ENCODE results near the gene ETFB.

ETFB gene

GRCh38 chr19:51319649-51320279 is 46.4 kb downstream of the ETFB start:
- H3K4me3 ChIP-seq (ENCODE audit: low read depth, low read length), result no peak overlapping the region
- DNase-seq (ENCODE audit: low read depth), result no peak
- TF ChIP-seq, protein P1, sequence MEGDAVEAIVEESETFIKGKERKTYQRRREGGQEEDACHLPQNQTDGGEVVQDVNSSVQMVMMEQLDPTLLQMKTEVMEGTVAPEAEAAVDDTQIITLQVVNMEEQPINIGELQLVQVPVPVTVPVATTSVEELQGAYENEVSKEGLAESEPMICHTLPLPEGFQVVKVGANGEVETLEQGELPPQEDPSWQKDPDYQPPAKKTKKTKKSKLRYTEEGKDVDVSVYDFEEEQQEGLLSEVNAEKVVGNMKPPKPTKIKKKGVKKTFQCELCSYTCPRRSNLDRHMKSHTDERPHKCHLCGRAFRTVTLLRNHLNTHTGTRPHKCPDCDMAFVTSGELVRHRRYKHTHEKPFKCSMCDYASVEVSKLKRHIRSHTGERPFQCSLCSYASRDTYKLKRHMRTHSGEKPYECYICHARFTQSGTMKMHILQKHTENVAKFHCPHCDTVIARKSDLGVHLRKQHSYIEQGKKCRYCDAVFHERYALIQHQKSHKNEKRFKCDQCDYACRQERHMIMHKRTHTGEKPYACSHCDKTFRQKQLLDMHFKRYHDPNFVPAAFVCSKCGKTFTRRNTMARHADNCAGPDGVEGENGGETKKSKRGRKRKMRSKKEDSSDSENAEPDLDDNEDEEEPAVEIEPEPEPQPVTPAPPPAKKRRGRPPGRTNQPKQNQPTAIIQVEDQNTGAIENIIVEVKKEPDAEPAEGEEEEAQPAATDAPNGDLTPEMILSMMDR (IDR thresholded peaks at IDR 0.05; ENCODE audit: control insufficient read depth, extremely low read depth, insufficient read depth), result no peak

- DNase-seq (ENCODE audit: low read depth), result no peak
- H3K4me3 ChIP-seq (ENCODE audit: low read depth, low read length), result no peak overlapping the region
- TF ChIP-seq, protein P1 (IDR thresholded peaks at IDR 0.05; ENCODE audit: control insufficient read depth, extremely low read depth, insufficient read depth), result no peak
Measured at GRCh38 chr19:51318687-51319648, 47.2 kb downstream of the ETFB start.

- no peak overlapping the region for H3K4me3 ChIP-seq (ENCODE audit: low read depth, low read length)
- TF ChIP-seq, protein P1 (IDR thresholded peaks at IDR 0.05; ENCODE audit: control insufficient read depth, extremely low read depth, insufficient read depth), result no peak
- no peak for DNase-seq (ENCODE audit: low read depth)
Measured at GRCh38 chr19:51317968-51318367, 48.2 kb downstream of the ETFB start.

- TF ChIP-seq, protein P1 (IDR thresholded peaks at IDR 0.05; ENCODE audit: control insufficient read depth, extremely low read depth, insufficient read depth), result no peak
- DNase-seq (ENCODE audit: low read depth), result no peak
- H3K4me3 ChIP-seq (ENCODE audit: low read depth, low read length), result no peak overlapping the region
Measured at GRCh38 chr19:51317376-51317775, 48.8 kb downstream of the ETFB start.

- H3K4me3 ChIP-seq (ENCODE audit: low read depth, low read length), result no peak overlapping the region
- TF ChIP-seq, protein P1 (IDR thresholded peaks at IDR 0.05; ENCODE audit: control insufficient read depth, extremely low read depth, insufficient read depth), result no peak
- no peak for DNase-seq (ENCODE audit: low read depth)
Measured at GRCh38 chr19:51316688-51317087, 49.5 kb downstream of the ETFB start.

DNA sequence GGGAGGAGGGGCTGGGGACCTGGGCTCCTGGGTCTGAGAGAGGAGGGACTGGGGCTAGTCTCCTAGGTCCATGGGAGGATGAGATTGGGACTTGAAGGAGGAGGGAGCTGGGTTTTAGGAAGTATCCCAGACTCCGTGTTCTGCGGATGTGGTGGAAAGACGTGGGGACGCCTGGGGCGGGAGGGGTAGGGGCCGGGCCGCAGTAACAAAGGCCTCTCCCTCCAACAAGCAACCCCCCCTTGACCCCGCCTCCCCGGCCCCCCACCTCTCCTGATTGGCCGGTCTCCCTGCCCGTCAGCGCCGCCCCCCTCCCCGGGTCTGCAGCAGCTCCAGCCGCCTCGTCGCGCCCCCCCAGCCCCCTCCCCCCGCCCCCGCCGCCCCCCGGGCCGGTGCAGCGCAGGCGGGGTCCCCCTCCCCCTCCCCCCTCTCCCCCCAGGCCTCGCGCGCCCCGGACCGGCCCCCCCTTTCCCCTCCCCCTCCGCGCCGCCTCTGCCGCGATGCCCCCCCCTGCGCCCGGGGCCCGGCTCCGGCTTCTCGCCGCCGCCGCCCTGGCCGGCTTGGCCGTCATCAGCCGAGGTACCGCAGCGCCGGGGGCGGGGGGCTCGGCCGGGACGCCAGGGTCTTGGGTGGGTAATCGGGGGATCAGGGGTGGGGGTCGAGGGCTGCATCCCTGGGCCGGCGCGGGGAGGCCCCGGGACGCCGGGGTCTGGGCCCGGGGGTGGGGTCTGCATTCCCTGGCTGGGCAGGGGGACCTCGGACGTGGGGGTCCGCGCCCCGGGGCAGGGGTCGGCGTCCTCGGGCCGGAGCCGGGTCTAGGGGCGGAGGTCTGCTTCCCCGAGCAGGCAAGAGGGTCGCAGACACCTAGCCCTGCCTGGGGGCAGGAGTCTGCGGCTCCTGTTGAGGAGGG is 54.6 kb downstream of the ETFB start, which contains the start of gene IGLON5:
TSS of gene IGLON5 (plus strand) at position 294 of the 907 bp plus-strand sequence. CDS start at position 498, 204 bp downstream.
- DNase-seq (ENCODE audit: low read depth), result no peak
- TF ChIP-seq, protein P1 (IDR thresholded peaks at IDR 0.05; ENCODE audit: control insufficient read depth, extremely low read depth, insufficient read depth), result no peak
- no peak within 1 kb of the TSS for H3K4me3 ChIP-seq (ENCODE audit: low read depth, low read length)
